ENCODE results near the gene RAX. TPM values are rescaled to one million over a fixed set of nuclear protein-coding genes. Genes with fewer than 3 reads are reported as not detected.
"Not testable (repeated sequence)": the region's sequence is repeated elsewhere in the genome, so short reads cannot be mapped to it uniquely, and the experiment has no call there.

Gene RAX
- total and polyA plus RNA-seq, 5 experiments from 2014 or later: not detected

GRCh38 chr18:59264121-59264571 is 9.1 kb downstream of the RAX start:
- ATAC-seq (no peak), DNase-seq (no peak)
- Mint-ChIP-seq H3K27ac (no peak overlapping the region), H3K4me3 (peak overlapping the region in 1 of 10 donors; percentile 7), H3K4me1 (peaks cover 9 to 31% (median 18%) of the 10 kb centered on the region in 4 donors), H3K9me3 (peaks cover 0 to 31% (median 3%) of the 10 kb centered on the region in 9 donors), H3K36me3 (peaks cover 0 to 12% (median 0%) of the 10 kb centered on the region in 3 donors), H3K27me3 (peaks cover 38 to 75% (median 58%) of the 10 kb centered on the region in 5 donors)
- POLR2A ChIA-PET: no interaction called here

GRCh38 chr18:59263661-59264060 is 9.6 kb downstream of the RAX start:
- POLR2A ChIA-PET: no interaction called here
- H3K4me3 Mint-ChIP-seq: peak overlapping the region in 8 of 10 donors; percentile 7 to 71 (median 54)
- H3K9me3 Mint-ChIP-seq: peaks cover 0 to 33% (median 3%) of the 10 kb centered on the region in 9 donors

GRCh38 chr18:59262243-59262642 is 11.0 kb downstream of the RAX start:
- peaks cover 0 to 38% (median 3%) of the 10 kb centered on the region in 9 donors for H3K9me3 Mint-ChIP-seq
- H3K36me3 Mint-ChIP-seq: peaks cover 0 to 12% (median 0%) of the 10 kb centered on the region in 3 donors
- POLR2A ChIA-PET, DNase-seq, H3K4me3 Mint-ChIP-seq, H3K27ac Mint-ChIP-seq, ATAC-seq: not testable (repeated sequence)
- peaks cover 5 to 20% (median 10%) of the 10 kb centered on the region in 4 donors for H3K4me1 Mint-ChIP-seq
- peaks cover 37 to 76% (median 55%) of the 10 kb centered on the region in 5 donors for H3K27me3 Mint-ChIP-seq

More at GRCh38 chr18:59263661-59264060, 9.6 kb downstream of the RAX start:
- H3K36me3 Mint-ChIP-seq: peaks cover 0 to 12% (median 0%) of the 10 kb centered on the region in 3 donors
- DNase-seq (no peak), ATAC-seq (no peak)
- peaks cover 9 to 29% (median 18%) of the 10 kb centered on the region in 4 donors for H3K4me1 Mint-ChIP-seq
- no peak overlapping the region for H3K27ac Mint-ChIP-seq
- peaks cover 39 to 76% (median 61%) of the 10 kb centered on the region in 5 donors for H3K27me3 Mint-ChIP-seq

GRCh38 chr18:59261842-59262241 is 11.4 kb downstream of the RAX start:
- DNase-seq, H3K4me3 Mint-ChIP-seq, ATAC-seq, H3K27ac Mint-ChIP-seq, POLR2A ChIA-PET: not testable (repeated sequence)
- peaks cover 0 to 12% (median 0%) of the 10 kb centered on the region in 3 donors for H3K36me3 Mint-ChIP-seq
- peaks cover 5 to 18% (median 9%) of the 10 kb centered on the region in 4 donors for H3K4me1 Mint-ChIP-seq
- peaks cover 0 to 38% (median 3%) of the 10 kb centered on the region in 9 donors for H3K9me3 Mint-ChIP-seq
- peaks cover 35 to 72% (median 51%) of the 10 kb centered on the region in 5 donors for H3K27me3 Mint-ChIP-seq

- H3K4me3 Mint-ChIP-seq, DNase-seq, POLR2A ChIA-PET, ATAC-seq, H3K27ac Mint-ChIP-seq, H3K4me1 Mint-ChIP-seq, H3K36me3 Mint-ChIP-seq: not testable (repeated sequence)
- Mint-ChIP-seq H3K9me3 (peaks cover 0 to 28% (median 4%) of the 10 kb centered on the region in 9 donors), H3K27me3 (peaks cover 20 to 66% (median 31%) of the 10 kb centered on the region in 5 donors)
These were observed 17.8 kb downstream of the RAX start for GRCh38 chr18:59255491-59255890.

- Mint-ChIP-seq H3K4me1 (peaks cover 0 to 5% (median 0%) of the 10 kb centered on the region in 4 donors), H3K27me3 (peaks cover 27 to 82% (median 43%) of the 10 kb centered on the region in 5 donors), H3K9me3 (peaks cover 0 to 7% (median 0%) of the 10 kb centered on the region in 9 donors), H3K4me3 (no peak overlapping the region), H3K27ac (no peak overlapping the region), H3K36me3 (no peaks in the 10 kb centered on the region)
- POLR2A ChIA-PET: interaction anchor here (0.6 kb wide), 1 partner anchor 18 kb away, joined by 4 read pairs; no protein-coding TSS in a partner anchor
- DNase-seq (peak in 3 of 10 donors; percentile 5 to 11 (median 11)), ATAC-seq (no peak)
These were observed 24.0 kb downstream of the RAX start for GRCh38 chr18:59249199-59249774.

GRCh38 chr18:59246796-59247195 is 26.5 kb downstream of the RAX start:
- Mint-ChIP-seq H3K4me1 (peaks cover 0 to 5% (median 0%) of the 10 kb centered on the region in 4 donors), H3K4me3 (no peak overlapping the region), H3K36me3 (no peaks in the 10 kb centered on the region), H3K27me3 (peaks cover 23 to 68% (median 33%) of the 10 kb centered on the region in 5 donors), H3K27ac (no peak overlapping the region), H3K9me3 (peaks cover 0 to 6% (median 0%) of the 10 kb centered on the region in 9 donors)
- DNase-seq: no peak
- ATAC-seq: no peak
- POLR2A ChIA-PET: no interaction called here

GRCh38 chr18:59242906-59243305 is 30.3 kb downstream of the RAX start:
- POLR2A ChIA-PET: no interaction called here
- Mint-ChIP-seq H3K4me3 (no peak overlapping the region), H3K9me3 (peaks cover 0 to 8% (median 0%) of the 10 kb centered on the region in 9 donors), H3K27me3 (peaks cover 21 to 80% (median 32%) of the 10 kb centered on the region in 5 donors), H3K36me3 (no peaks in the 10 kb centered on the region), H3K4me1 (no peaks in the 10 kb centered on the region), H3K27ac (no peak overlapping the region)
- DNase-seq (no peak), ATAC-seq (no peak)

- Mint-ChIP-seq H3K36me3 (peaks cover 0 to 11% (median 0%) of the 10 kb centered on the region in 3 donors), H3K9me3 (peaks cover 0 to 8% (median 0%) of the 10 kb centered on the region in 9 donors), H3K27me3 (peaks cover 20 to 74% (median 28%) of the 10 kb centered on the region in 5 donors), H3K4me1 (no peaks in the 10 kb centered on the region), H3K4me3 (no peak overlapping the region), H3K27ac (no peak overlapping the region)
- no peak for ATAC-seq
- no peak for DNase-seq
- POLR2A ChIA-PET: no interaction called here
These were observed 33.6 kb downstream of the RAX start for GRCh38 chr18:59239642-59240041.

- peaks cover 18 to 62% (median 22%) of the 10 kb centered on the region in 5 donors for H3K27me3 Mint-ChIP-seq
- peaks cover 0 to 8% (median 0%) of the 10 kb centered on the region in 9 donors for H3K9me3 Mint-ChIP-seq
- H3K27ac Mint-ChIP-seq: no peak overlapping the region
- no peak overlapping the region for H3K4me3 Mint-ChIP-seq
- peaks cover 0 to 11% (median 0%) of the 10 kb centered on the region in 3 donors for H3K36me3 Mint-ChIP-seq
- POLR2A ChIA-PET: no interaction called here
- ATAC-seq: no peak
- no peak for DNase-seq
- H3K4me1 Mint-ChIP-seq: no peaks in the 10 kb centered on the region
These were observed 34.9 kb downstream of the RAX start for GRCh38 chr18:59238385-59238784.

GRCh38 chr18:59233017-59233410 is 40.2 kb downstream of the RAX start:
- peaks cover 0 to 2% (median 0%) of the 10 kb centered on the region in 9 donors for H3K9me3 Mint-ChIP-seq
- H3K4me1 Mint-ChIP-seq: no peaks in the 10 kb centered on the region
- POLR2A ChIA-PET: no interaction called here
- H3K27me3 Mint-ChIP-seq: peaks cover 28 to 63% (median 33%) of the 10 kb centered on the region in 5 donors
- DNase-seq (no peak), ATAC-seq (no peak)
- H3K27ac Mint-ChIP-seq: no peak overlapping the region
- no peak overlapping the region for H3K4me3 Mint-ChIP-seq
- H3K36me3 Mint-ChIP-seq: peaks cover 0 to 11% (median 0%) of the 10 kb centered on the region in 3 donors

- peaks cover 26 to 63% (median 30%) of the 10 kb centered on the region in 5 donors for H3K27me3 Mint-ChIP-seq
- H3K9me3 Mint-ChIP-seq: peaks cover 0 to 2% (median 0%) of the 10 kb centered on the region in 9 donors
- H3K4me3 Mint-ChIP-seq: no peak overlapping the region
- H3K4me1 Mint-ChIP-seq: no peaks in the 10 kb centered on the region
- H3K27ac Mint-ChIP-seq: no peak overlapping the region
- ATAC-seq (no peak), DNase-seq (no peak)
- peaks cover 0 to 11% (median 0%) of the 10 kb centered on the region in 3 donors for H3K36me3 Mint-ChIP-seq
- POLR2A ChIA-PET: no interaction called here
These were observed 40.8 kb downstream of the RAX start for GRCh38 chr18:59232309-59233016.

GRCh38 chr18:59231877-59232276 is 41.4 kb downstream of the RAX start:
- Mint-ChIP-seq H3K36me3 (peaks cover 0 to 10% (median 0%) of the 10 kb centered on the region in 3 donors), H3K27ac (no peak overlapping the region), H3K9me3 (peaks cover 0 to 2% (median 0%) of the 10 kb centered on the region in 9 donors), H3K4me1 (no peaks in the 10 kb centered on the region), H3K4me3 (no peak overlapping the region), H3K27me3 (peaks cover 24 to 63% (median 36%) of the 10 kb centered on the region in 5 donors)
- POLR2A ChIA-PET: no interaction called here
- ATAC-seq (no peak), DNase-seq (no peak)
